Ishikawa (cell line): Measurements from ENCODE around the gene KLHL25.

Source experiments
- CEBPB ChIP-seq: IDR thresholded peaks from 2 replicates; pipeline ENCODE4 v1.6.1; 2012
- CREB1 ChIP-seq: IDR thresholded peaks from 2 replicates; pipeline ENCODE4 v1.6.1; 2012; ENCODE audit warnings: low read depth
- EGR1 ChIP-seq: IDR thresholded peaks from 2 replicates; pipeline ENCODE4 v1.6.1; 2012
- EP300 ChIP-seq: IDR thresholded peaks from 2 replicates; pipeline ENCODE4 v1.6.1; 2012; ENCODE audit warnings: borderline replicate concordance
- FOXM1 ChIP-seq: IDR thresholded peaks from 2 replicates; pipeline ENCODE4 v1.6.1; 2012; ENCODE audit warnings: low read depth, borderline replicate concordance
- MAX ChIP-seq: IDR thresholded peaks from 2 replicates; pipeline ENCODE4 v1.6.1; 2012
- NFIC ChIP-seq: IDR thresholded peaks from 2 replicates; pipeline ENCODE4 v1.6.1; 2012
- RAD21 ChIP-seq: IDR thresholded peaks from 2 replicates; pipeline ENCODE4 v1.6.1; 2012; ENCODE audit warnings: low read depth
- TAF1 ChIP-seq: IDR thresholded peaks from 2 replicates; pipeline ENCODE4 v1.6.1; 2012; ENCODE audit warnings: low read depth, mild to moderate bottlenecking
- TCF12 ChIP-seq: IDR thresholded peaks from 2 replicates; pipeline ENCODE4 v1.6.1; 2012; ENCODE audit warnings: low read depth
- TEAD4 ChIP-seq: IDR thresholded peaks from 2 replicates; pipeline ENCODE4 v1.6.1; 2012
- USF1 ChIP-seq: IDR thresholded peaks from 2 replicates; pipeline ENCODE4 v1.6.1; 2012
- YY1 ChIP-seq: IDR thresholded peaks from 2 replicates; pipeline ENCODE4 v1.6.1; 2012; ENCODE audit warnings: low read depth
- ZBTB7A ChIP-seq: IDR thresholded peaks from 2 replicates; pipeline ENCODE4 v1.6.1; 2012; ENCODE audit warnings: low read depth
- TF ChIP-seq, protein P1 (sequence below): IDR thresholded peaks from 2 replicates; pipeline ENCODE4 v1.6.1; 2012; ENCODE audit warnings: low read depth, mild to moderate bottlenecking

The KLHL25 gene

DNA sequence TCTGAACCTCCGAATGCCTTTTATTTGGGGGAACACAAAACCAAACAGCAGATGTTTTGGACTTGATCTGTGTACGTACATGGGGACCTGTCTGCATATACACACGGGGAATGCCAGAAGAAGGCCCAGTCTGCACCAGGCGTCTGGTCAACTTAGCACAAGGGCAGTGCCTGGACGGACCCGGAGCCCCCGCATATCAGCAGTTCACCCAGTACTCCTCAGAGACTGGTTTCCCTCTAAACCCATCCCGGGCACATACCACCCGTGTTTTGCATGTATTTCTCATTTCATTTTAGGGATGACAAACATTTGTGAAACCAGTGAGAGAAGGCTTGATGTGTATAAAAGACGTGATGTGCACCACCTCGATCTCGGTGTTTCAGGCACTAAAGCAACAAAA, 49.7 kb downstream of the KLHL25 start:
- TF ChIP-seq TCF12 (no peak), CEBPB (no peak), USF1 (no peak), ZBTB7A (no peak), TEAD4 (no peak), NFIC (no peak), RAD21 (no peak), TAF1 (no peak), EGR1 (no peak)

DNA sequence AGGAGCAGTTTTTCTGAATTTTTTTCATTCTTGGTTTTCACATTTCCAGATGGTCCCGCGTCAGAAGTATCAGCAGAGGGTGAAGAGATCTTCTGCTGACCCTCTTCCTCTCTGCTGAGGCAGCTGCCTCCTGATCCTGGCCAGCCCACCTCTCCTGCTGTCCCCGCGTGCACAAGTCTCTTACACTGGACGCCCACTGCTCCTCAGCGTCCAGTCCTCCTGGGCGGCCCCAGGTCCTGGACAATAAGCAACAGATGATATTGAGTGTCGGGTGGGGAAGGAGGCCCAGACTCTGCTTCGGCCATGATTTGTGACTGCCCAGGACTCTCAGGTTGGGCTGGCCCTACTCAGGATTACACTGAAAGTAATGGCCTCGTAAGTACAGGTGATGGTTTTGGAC, 50.1 kb downstream of the KLHL25 start:
- TF ChIP-seq EGR1: no peak
- TF ChIP-seq CEBPB: no peak
- no peak for TF ChIP-seq ZBTB7A
- no peak for TF ChIP-seq USF1
- no peak for TF ChIP-seq NFIC
- no peak for TF ChIP-seq MAX
- TF ChIP-seq YY1: no peak
- no peak for TF ChIP-seq FOXM1
- TF ChIP-seq RAD21: no peak
- TF ChIP-seq, protein P1, sequence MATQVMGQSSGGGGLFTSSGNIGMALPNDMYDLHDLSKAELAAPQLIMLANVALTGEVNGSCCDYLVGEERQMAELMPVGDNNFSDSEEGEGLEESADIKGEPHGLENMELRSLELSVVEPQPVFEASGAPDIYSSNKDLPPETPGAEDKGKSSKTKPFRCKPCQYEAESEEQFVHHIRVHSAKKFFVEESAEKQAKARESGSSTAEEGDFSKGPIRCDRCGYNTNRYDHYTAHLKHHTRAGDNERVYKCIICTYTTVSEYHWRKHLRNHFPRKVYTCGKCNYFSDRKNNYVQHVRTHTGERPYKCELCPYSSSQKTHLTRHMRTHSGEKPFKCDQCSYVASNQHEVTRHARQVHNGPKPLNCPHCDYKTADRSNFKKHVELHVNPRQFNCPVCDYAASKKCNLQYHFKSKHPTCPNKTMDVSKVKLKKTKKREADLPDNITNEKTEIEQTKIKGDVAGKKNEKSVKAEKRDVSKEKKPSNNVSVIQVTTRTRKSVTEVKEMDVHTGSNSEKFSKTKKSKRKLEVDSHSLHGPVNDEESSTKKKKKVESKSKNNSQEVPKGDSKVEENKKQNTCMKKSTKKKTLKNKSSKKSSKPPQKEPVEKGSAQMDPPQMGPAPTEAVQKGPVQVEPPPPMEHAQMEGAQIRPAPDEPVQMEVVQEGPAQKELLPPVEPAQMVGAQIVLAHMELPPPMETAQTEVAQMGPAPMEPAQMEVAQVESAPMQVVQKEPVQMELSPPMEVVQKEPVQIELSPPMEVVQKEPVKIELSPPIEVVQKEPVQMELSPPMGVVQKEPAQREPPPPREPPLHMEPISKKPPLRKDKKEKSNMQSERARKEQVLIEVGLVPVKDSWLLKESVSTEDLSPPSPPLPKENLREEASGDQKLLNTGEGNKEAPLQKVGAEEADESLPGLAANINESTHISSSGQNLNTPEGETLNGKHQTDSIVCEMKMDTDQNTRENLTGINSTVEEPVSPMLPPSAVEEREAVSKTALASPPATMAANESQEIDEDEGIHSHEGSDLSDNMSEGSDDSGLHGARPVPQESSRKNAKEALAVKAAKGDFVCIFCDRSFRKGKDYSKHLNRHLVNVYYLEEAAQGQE: no peak
- no peak for TF ChIP-seq TCF12
- no peak for TF ChIP-seq TAF1
- no peak for TF ChIP-seq TEAD4
- TF ChIP-seq CREB1: no peak

- TF ChIP-seq USF1 (no peak), CEBPB (no peak), MAX (no peak), TEAD4 (no peak), NFIC (no peak), FOXM1 (no peak), EGR1 (no peak), TAF1 (no peak), RAD21 (no peak), YY1 (no peak), EP300 (no peak), CREB1 (no peak)
- TF ChIP-seq, protein P1: no peak
These were observed 51.2 kb downstream of the KLHL25 start for GRCh38 chr15:85743392-85744055.

GRCh38 chr15:85742186-85742821, 52.4 kb downstream of the KLHL25 start:
- TF ChIP-seq YY1 (no peak), USF1 (no peak), TCF12 (no peak), CEBPB (no peak), ZBTB7A (no peak), MAX (no peak), RAD21 (no peak), EGR1 (no peak), NFIC (no peak), CREB1 (no peak), EP300 (no peak), FOXM1 (no peak), TEAD4 (no peak), TAF1 (no peak)
- TF ChIP-seq, protein P1: no peak
